SH-SY5Y (cell line): Measurements from ENCODE around the gene ALPP.

Experiments used
- GATA2 ChIP-seq: IDR thresholded peaks from 2 replicates; pipeline ENCODE4 v1.6.1; 2011; ENCODE audit warnings: mild to moderate bottlenecking, low read depth, low read length
- GATA3 ChIP-seq: IDR thresholded peaks from 2 replicates; pipeline ENCODE4 v1.6.1; 2011; ENCODE audit warnings: low read depth, mild to moderate bottlenecking, low read length, moderate library complexity

GRCh38 chr2:232405943-232406510 is 27.5 kb downstream of the ALPP start:
- TF ChIP-seq GATA2 (no peak), GATA3 (no peak)
